Kidney glomerular epithelial cell (primary cell): ENCODE results near the gene COQ10A.

Source experiments
- DNase-seq: peaks from one replicate; lab custom pipeline; 2025; lab: John Stamatoyannopoulos, UW

The COQ10A gene

DNA sequence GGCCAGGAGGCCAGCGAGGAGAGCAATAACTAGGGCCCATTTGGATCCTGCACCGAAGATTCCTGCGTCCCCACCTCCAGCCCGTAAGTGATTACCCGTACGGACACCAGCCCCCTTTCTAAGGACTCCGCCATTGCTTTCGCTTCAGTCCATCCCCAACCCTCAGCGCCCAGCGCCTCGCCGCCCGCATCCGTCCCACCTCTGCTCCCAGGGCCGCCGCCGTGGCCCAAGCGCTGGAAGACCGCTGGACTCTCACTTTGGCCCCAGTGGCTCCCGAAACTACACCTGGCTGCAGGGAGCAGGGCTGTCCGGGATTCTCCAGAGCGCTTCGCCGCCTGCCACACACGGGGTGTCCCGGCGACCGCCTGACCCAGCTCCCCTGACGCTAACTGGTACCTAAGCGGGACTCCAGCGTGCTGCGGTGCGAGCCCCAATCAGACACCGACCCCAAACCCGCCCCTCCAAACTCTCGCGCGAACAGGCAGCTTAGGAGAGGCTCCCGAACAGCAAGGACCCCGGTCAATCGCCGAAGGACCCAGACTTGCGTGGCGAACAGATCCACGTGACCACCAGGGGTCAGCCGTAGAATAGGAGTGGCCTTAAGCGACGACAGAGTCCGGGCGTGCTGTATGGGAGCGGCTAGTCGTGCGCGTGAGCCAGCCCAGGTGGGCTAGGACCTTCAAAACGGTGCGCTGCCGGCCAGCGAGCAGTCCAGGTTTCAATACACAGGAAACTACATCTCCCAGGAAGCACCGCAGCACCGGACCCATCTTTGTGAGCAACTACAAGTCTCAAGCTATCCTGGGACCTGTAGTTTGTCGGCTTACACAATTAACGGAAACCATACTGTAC is 49.1 kb downstream of the COQ10A start, which contains the start of gene CNPY2:
Gene CNPY2 (minus strand): TSS at position 367 of the 852 bp plus-strand sequence. CDS start 771 bp downstream, outside the sequence.
- peak; percentile 99 for DNase-seq

DNA sequence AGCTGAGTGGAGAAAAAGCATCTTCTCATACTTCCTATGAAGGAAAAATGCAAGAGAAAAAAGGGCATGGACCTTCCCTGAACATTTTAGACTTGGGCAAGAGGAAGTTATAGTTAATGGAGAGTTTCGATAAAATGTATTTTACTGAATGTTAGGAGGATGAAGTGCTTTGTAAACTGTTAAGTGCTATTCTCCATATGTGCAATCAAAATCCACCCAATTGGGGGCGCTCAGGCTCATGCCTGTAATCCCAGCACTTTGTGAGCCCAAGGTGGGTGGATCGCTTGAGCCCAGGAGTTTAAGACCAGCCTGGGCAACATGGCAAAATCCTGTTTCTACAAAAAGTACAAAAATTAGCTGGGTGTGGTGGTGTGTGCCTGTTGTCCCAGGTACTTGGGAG is 50.9 kb downstream of the COQ10A start:
- DNase-seq = no peak
